ENCODE results near the gene FHOD3. TPM values are rescaled to one million over a fixed set of nuclear protein-coding genes. Genes with fewer than 3 reads are reported as not detected.

Gene FHOD3
- total RNA-seq, 4 donors from 2014 or later = 24.1 to 51.4 (median 33.8) TPM

DNA sequence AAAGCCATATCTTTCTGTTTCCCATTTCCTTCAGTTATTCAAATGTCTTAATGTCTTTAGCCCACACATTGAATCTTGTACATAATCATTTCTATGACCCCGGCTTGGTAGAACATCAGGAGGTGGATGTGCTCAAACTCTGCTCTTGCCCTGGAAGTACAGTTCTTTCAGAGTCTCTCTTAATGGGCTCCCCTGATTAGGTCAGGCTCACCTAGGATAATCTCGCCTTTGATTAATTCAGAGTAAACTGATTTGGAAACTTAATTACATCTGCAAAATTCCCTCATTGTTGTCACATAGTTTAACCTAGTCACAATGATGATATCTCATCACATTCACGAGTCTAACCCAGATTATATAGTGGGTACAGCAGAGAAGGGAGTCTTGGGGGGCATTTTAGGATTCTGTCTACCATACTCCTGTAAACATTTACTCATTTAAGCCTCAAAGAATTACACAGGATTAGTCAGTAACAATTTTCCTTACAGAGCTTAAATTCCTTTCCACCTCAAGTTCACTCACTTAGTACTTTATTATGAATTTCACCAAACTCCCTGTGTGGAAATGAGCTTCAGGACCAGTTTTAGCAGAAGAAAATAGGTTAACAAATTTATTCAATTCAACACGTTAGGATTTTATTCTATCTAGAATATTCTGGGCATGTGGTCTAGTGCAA is 135.5 kb downstream of the FHOD3 start:
- Histone ChIP-seq H3K4me1 (peaks cover under 1 to 7% (median 3%) of the 10 kb centered on the region in 4 donors), H3K27ac (replicated peaks in 1 of 4) (no peak overlapping the region), H3K27me3 (no peaks in the 10 kb centered on the region), H3K4me3 (no peak overlapping the region), H3K36me3 (no peaks in the 10 kb centered on the region), H3K9me3 (no peaks in the 10 kb centered on the region)
- WGBS = 79% methylated on average over 4 of the region's 4 CpGs
- DNase-seq (ENCODE audit: extremely low spot score) = no peak
- TF ChIP-seq, protein P1, sequence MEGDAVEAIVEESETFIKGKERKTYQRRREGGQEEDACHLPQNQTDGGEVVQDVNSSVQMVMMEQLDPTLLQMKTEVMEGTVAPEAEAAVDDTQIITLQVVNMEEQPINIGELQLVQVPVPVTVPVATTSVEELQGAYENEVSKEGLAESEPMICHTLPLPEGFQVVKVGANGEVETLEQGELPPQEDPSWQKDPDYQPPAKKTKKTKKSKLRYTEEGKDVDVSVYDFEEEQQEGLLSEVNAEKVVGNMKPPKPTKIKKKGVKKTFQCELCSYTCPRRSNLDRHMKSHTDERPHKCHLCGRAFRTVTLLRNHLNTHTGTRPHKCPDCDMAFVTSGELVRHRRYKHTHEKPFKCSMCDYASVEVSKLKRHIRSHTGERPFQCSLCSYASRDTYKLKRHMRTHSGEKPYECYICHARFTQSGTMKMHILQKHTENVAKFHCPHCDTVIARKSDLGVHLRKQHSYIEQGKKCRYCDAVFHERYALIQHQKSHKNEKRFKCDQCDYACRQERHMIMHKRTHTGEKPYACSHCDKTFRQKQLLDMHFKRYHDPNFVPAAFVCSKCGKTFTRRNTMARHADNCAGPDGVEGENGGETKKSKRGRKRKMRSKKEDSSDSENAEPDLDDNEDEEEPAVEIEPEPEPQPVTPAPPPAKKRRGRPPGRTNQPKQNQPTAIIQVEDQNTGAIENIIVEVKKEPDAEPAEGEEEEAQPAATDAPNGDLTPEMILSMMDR (IDR thresholded peaks at IDR 0.05) = no peak
- TF ChIP-seq POLR2A (IDR thresholded peaks at IDR 0.05; ENCODE audit: low read depth) (no peak), POLR2AphosphoS5 (IDR thresholded peaks at IDR 0.05) (no peak), EP300 (IDR thresholded peaks at IDR 0.05) (no peak)
- intact Hi-C loops (cut with DNase I) = no loop called here

DNA sequence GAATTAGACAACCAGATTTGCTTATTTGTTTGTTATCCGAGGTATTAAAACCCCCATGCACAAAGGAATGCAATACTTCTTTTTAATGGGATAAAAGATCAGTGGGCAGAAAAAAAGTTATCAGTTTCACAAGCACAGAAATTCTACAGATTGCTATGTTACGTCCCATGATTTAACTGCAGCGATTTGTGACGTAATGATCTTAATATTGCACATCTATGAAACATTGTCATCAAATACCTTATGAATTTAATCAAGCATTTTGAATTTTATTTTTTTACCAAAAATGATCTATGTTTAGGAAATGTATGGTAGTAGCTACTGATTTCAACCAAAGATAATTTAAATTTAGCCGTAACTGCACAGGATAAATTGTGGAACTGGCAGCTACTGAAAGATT is 138.9 kb downstream of the FHOD3 start:
- intact Hi-C loops (cut with DNase I) = no loop called here
- H3K4me1 ChIP-seq = peaks cover 17 to 35% (median 28%) of the 10 kb centered on the region in 4 donors
- no peaks in the 10 kb centered on the region for H3K36me3 ChIP-seq
- 92% methylated on average over 5 of the region's 5 CpGs for WGBS
- TF ChIP-seq, protein P1 (IDR thresholded peaks at IDR 0.05) = no peak
- no peak for TF ChIP-seq EP300 (IDR thresholded peaks at IDR 0.05)
- no peak for TF ChIP-seq POLR2A (IDR thresholded peaks at IDR 0.05; ENCODE audit: low read depth)
- no peak for TF ChIP-seq POLR2AphosphoS5 (IDR thresholded peaks at IDR 0.05)
- DNase-seq (ENCODE audit: extremely low spot score) = no peak
- H3K27me3 ChIP-seq = no peaks in the 10 kb centered on the region
- H3K9me3 ChIP-seq = no peaks in the 10 kb centered on the region
- no peak overlapping the region for H3K4me3 ChIP-seq
- no peak overlapping the region for H3K27ac ChIP-seq (replicated peaks in 1 of 4)

DNA sequence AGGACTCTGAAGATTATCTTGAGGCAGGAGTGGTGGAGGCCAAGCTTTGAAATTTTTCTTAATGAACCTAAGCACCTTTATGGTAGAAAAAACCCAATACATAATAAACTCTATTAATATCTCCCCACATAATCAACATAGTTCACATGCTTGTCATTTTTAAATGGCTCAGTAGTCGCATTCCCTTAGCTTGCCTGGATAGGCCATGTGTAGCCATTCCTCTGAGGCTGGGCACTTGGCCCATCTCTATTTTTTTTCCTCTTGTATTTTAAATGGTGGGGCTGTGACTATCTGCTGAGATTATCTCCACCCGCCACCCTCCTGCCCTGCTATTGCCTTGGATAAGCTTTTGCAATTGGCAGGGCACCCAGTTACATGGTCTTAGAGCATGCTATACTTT is 143.1 kb downstream of the FHOD3 start:
- H3K9me3 ChIP-seq = no peaks in the 10 kb centered on the region
- no peak overlapping the region for H3K4me3 ChIP-seq
- 67% methylated on average over 2 of the region's 2 CpGs for WGBS
- no peaks in the 10 kb centered on the region for H3K36me3 ChIP-seq
- H3K27ac ChIP-seq (replicated peaks in 1 of 4) = peak overlapping the region; percentile 61 to 76 (median 68)
- no peak for DNase-seq (ENCODE audit: extremely low spot score)
- no peak for TF ChIP-seq EP300 (IDR thresholded peaks at IDR 0.05)
- TF ChIP-seq, protein P1 (IDR thresholded peaks at IDR 0.05) = no peak
- TF ChIP-seq POLR2A (IDR thresholded peaks at IDR 0.05; ENCODE audit: low read depth) = no peak
- TF ChIP-seq POLR2AphosphoS5 (IDR thresholded peaks at IDR 0.05) = no peak
- no peaks in the 10 kb centered on the region for H3K27me3 ChIP-seq
- intact Hi-C loops (cut with DNase I) = no loop called here
- peaks cover 32 to 50% (median 38%) of the 10 kb centered on the region in 4 donors for H3K4me1 ChIP-seq

DNA sequence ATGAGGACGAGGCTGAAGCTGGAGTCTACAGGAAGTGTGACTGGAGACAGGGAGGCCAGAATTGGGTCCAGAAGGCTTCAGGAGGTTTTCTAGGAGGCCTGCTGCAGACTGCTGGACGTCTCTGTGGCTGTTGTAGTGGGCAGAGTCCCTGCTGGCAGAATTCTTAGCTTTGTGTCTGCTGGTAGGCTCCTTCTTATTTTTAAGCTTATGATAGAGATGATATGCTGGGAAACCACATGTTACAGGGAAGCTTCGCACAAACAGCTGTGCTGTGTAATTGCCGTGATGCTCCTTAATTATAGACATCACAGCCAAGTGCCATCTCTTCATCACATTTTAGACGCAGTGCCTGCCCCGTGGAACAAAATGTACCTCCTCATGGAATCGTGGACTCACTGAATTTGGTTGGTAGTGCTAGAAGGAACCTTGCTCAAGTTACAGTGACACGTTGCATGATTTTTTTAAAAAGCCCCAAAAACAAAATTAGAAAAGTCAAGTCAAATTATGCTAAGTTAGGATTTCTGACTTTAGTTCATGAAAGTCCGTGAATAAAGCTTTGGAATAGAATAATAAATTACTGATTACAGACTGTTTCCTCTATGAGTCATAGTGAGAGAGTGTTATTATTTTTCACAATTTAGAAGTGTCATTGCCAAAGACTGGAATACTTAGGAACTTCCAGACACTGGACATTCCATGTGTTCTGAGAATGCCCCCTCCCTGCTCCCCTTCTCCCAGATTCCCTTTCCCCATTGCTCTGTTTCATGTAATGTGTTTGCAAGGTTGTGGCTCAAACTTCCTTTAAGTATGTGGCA is 144.1 kb downstream of the FHOD3 start:
- intact Hi-C loops (cut with DNase I) = no loop called here
- H3K36me3 ChIP-seq = no peaks in the 10 kb centered on the region
- H3K4me1 ChIP-seq = peaks cover 37 to 59% (median 48%) of the 10 kb centered on the region in 4 donors
- no peak for DNase-seq (ENCODE audit: extremely low spot score)
- no peaks in the 10 kb centered on the region for H3K9me3 ChIP-seq
- no peak overlapping the region for H3K4me3 ChIP-seq
- peak overlapping the region; percentile 61 to 76 (median 68) for H3K27ac ChIP-seq (replicated peaks in 1 of 4)
- no peaks in the 10 kb centered on the region for H3K27me3 ChIP-seq
- TF ChIP-seq, protein P1 (IDR thresholded peaks at IDR 0.05) = no peak
- TF ChIP-seq POLR2A (IDR thresholded peaks at IDR 0.05; ENCODE audit: low read depth) (no peak), POLR2AphosphoS5 (IDR thresholded peaks at IDR 0.05) (peak in 1 of 2 donors; percentile 65), EP300 (IDR thresholded peaks at IDR 0.05) (peak; percentile 8)
- whole genome bisulfite sequencing = 39% methylated on average over 9 of the region's 9 CpGs

Measured in esophagus muscularis mucosa (tissue), 4 donors.